NAMALWA (cell line): ENCODE results near the gene NQO1.

ENCODE experiments used
- DNase-seq: peaks from one replicate; pipeline ENCODE4 v3.0.0-alpha.2; 2015; ENCODE audit warnings: low spot score

The NQO1 gene

GRCh38 chr16:69706256-69706974, 19.9 kb downstream of the NQO1 start:
- no peak for DNase-seq

DNA sequence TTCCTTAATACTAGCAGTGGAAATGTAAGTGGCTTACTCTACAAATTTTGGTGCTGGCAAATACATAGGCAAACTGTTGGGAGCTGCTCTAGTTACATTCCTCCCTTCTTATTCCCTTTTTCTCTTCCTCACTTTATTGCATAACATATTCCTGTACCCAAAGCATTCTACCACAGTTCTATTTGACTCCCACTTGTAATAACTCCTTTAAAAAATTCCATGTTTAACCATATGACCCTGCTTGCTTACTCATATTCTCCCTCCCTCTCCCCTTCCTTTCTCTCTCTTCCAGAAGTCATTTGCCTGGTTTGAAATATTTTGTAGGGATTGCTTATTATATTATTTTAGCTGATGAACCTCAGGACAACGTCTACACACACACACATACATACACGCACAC, 22.7 kb downstream of the NQO1 start:
- DNase-seq: no peak

DNA sequence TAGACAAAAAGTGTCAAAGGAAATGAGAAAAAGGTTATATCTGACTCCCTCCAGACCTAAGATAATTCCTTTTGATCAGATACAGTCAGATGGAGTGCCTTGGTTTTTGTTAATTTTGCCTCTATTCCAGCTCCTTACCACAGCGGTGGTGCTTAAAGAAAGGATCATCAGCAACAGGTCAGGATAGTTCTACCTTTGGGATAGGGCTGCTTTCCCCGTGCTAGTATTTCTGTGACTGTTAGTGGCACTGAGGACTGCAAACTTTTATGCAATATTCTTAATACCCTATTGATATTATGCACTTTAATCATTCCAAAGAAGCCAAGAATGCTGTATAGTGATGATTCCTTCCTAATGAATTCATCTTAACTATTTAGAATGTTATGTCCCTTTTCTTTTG, 24.5 kb downstream of the NQO1 start:
- DNase-seq: no peak

- DNase-seq: no peak
Observed at GRCh38 chr16:69701452-69701851, 24.9 kb downstream of the NQO1 start.

DNA sequence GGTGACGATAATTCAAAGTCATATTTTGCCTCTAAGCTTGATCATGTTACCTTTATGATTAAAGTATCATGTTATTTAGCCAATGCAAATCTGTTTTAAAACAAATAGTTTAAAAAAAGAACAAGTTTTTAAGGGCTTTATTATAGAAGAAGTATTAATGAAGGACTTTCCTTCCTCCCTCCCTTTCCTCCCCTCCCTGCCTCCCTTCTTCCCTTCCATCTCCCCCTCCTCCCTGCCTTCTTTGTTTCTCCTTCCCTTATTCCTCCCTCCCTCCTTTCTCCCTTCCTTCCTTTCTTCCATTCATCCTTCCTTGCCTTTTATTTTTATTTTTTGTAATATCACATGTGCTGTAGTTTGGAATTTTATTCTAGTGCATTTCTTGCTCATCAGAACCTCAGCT, 26.4 kb downstream of the NQO1 start:
- DNase-seq: no peak

DNA sequence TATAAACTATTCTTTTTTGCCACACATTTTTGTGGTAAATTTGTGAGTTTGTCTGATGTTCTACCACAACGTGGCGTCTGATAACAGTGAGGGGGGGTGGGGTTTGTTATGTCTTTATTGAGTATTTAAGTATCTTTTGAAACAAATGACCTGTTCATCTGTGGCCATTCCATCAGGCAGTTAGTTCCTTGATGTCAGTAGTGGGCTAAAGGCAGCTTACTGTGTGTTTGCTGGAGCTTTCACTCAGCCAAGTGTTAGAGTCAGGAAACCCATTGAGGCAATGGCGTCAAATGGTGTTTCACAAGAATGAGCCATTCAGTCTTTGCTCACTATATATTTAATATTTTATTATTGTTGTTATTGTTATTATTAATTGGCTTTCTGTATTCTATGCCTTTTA, 28.0 kb downstream of the NQO1 start:
- DNase-seq: no peak

DNA sequence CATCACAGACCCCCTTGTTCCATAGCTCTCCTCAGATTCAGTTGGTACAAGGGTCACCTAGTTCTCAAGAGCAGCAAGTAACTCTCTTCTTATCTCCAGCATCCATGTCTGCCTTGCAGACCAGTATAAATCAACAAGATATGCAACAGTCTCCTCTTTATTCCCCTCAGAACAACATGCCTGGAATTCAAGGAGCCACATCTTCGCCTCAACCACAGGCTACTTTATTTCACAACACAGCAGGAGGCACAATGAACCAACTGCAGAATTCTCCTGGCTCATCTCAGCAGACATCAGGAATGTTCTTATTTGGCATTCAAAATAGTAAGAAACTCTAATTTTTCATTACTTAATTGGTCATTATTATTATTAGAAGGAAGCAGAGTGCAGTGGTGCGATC, 32.4 kb downstream of the NQO1 start:
- DNase-seq: no peak

DNA sequence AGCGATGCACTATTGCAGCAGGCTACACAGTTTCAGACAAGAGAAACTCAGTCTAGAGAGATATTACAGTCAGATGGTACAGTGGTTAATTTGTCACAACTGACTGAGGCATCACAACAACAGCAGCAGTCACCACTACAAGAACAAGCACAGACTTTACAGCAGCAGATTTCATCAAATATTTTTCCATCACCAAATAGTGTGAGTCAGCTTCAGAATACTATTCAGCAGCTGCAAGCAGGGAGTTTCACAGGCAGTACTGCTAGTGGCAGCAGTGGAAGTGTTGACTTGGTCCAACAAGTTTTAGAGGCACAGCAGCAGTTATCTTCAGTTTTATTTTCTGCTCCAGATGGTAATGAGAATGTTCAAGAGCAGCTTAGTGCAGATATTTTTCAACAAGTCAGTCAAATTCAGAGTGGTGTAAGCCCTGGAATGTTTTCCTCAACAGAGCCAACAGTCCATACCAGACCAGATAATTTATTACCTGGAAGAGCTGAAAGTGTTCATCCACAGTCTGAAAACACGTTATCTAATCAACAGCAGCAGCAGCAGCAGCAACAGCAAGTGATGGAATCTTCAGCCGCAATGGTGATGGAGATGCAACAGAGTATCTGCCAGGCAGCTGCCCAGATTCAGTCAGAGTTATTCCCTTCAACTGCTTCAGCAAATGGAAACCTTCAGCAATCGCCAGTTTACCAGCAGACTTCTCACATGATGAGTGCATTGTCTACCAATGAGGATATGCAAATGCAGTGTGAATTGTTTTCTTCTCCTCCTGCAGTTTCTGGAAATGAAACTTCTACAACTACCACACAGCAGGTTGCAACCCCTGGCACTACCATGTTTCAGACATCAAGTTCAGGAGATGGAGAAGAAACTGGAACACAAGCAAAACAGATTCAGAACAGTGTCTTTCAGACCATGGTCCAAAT, 34.1 kb downstream of the NQO1 start:
- DNase-seq: no peak

- no peak for DNase-seq
Observed at GRCh38 chr16:69688589-69688988, 37.8 kb downstream of the NQO1 start.

DNA sequence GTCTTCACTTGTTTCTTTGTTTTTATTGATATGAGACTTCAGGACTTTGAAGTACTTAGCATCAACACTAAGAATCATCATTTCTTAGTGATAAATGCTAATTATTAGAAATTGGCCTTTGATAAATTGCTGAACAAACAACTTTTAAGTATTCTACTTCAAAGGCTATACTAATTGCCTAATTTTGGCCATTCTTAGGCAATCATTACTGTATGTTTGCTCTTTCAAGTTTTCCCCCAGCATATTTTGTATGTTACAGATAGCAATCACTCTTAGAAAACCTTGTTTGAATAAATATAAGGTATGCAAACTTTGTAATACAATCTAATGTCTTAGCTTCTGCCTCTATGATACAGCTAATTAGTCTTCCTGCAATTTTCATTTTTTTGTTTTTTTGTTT, 46.0 kb downstream of the NQO1 start:
- DNase-seq: no peak

DNA sequence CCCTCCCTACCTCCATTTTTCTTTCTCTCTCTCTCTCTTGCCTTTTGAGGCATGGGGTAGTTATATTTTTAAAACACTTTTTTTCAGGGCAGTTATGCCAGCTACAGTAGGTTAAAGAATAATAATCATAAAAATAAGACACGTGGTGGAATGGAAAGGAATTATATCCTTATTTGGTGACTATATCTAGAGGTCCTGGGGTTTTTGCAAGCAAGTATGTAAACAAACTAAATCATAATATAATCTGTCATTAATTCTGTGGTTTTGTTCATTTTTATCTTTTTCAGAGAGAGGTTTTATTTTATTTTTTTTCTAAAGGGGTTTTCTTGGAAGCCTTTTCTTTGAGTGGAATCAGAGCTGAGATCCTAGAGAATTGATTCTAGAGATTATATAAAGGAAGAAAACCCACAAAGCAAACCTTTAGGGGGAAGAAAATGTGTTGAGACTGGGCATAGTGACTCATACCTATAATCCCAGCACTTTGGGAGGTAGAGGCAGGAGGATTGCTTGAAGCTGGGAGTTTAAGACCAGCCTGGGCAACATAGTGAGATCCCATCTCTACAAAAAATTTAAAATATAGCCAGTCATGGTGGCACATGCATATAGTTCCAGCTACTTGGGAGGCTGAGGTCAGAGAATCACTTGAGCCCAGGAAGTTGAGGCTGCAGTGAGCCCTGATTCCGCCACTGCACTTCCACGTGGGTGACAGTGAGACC, 53.2 kb downstream of the NQO1 start:
- no peak for DNase-seq

DNA sequence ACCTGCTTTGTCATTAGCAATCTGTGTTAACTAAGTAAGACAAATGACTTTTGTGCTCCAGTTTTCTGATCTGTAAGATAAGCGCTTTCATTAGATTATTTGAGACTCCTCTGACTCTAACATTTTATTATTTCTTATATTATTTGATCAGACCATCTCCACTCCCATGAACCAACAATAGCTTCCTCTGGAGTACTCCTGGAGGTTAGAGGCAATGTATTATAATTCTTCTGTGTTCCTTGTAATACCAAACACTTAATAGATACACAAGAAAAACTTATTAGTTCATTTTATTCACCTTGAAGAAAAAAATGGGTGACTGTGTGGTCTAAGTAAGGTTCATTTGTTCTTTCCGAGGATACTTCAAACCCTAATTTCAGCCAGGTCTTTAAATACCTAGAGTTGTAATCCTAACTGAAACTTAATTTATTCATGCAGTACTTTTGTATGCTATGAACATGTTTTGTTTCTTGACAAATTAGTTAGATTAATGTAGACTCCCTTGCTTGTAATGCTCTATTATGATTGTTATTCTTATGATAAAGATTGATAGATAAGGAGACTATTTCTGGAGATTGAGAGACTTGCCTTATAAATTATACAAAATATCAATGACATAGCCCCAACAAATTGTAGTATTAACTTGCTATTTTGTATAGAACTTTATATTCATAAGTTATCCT, 53.9 kb downstream of the NQO1 start:
- no peak for DNase-seq

- no peak for DNase-seq
Observed at GRCh38 chr16:69669577-69669976, 56.8 kb downstream of the NQO1 start.

GRCh38 chr16:69663846-69664245, 62.5 kb downstream of the NQO1 start:
- no peak for DNase-seq

- DNase-seq: no peak
Observed at GRCh38 chr16:69662901-69663300, 63.5 kb downstream of the NQO1 start.

- DNase-seq: no peak
Observed at GRCh38 chr16:69660166-69660565, 66.2 kb downstream of the NQO1 start.
